Parathyroid adenoma (tissue), 2 donors: ENCODE results near the gene DNM2.

Experiments used
- H2AFZ ChIP-seq: fragments of 300-600 bp; sonication (generic); one replicate; pipeline ENCODE4 v1.7.0; 2017; ENCODE audit warnings: antibody characterized with exemption, mild to moderate bottlenecking
- H3K27ac ChIP-seq: fragments of 300-600 bp; sonication (generic); one replicate; pipeline ENCODE4 v1.7.0; 2017
- H3K27me3 ChIP-seq: fragments of 300-600 bp; sonication (generic); one replicate; pipeline ENCODE4 v1.7.0; 2017; ENCODE audit warnings: low read length; ENCODE audit not compliant: control insufficient read depth, insufficient read depth
- H3K36me3 ChIP-seq: fragments of 300-600 bp; sonication (generic); one replicate; pipeline ENCODE4 v1.7.0; 2017; ENCODE audit warnings: low read length; ENCODE audit not compliant: control insufficient read depth, insufficient read depth
- H3K4me1 ChIP-seq: fragments of 300-600 bp; sonication (generic); one replicate; pipeline ENCODE4 v1.7.0; 2017; ENCODE audit warnings: control low read depth
- H3K4me2 ChIP-seq: fragments of 300-600 bp; sonication (generic); one replicate; pipeline ENCODE4 v1.7.0; 2017; ENCODE audit warnings: low read length
- H3K4me3 ChIP-seq: fragments of 300-600 bp; sonication (generic); one replicate; pipeline ENCODE4 v1.7.0; 2017; ENCODE audit warnings: low read depth, low read length
- H3K79me2 ChIP-seq: fragments of 300-600 bp; sonication (generic); one replicate; pipeline ENCODE4 v1.7.0; 2017; ENCODE audit warnings: control low read depth
- H3K9ac ChIP-seq: fragments of 300-600 bp; sonication (generic); one replicate; pipeline ENCODE4 v1.7.0; 2017; ENCODE audit warnings: mild to moderate bottlenecking
- H3K9me3 ChIP-seq: fragments of 300-600 bp; sonication (generic); one replicate; pipeline ENCODE4 v1.7.0; 2017; ENCODE audit warnings: low read length; ENCODE audit not compliant: control insufficient read depth
- CTCF ChIP-seq: fragments of 300-600 bp; sonication (generic); IDR thresholded peaks from one replicate; pipeline ENCODE4 v1.7.0; 2017; ENCODE audit warnings: antibody characterized with exemption, mild to moderate bottlenecking
- donor health status: primary hyperparathyroidism.

The DNM2 gene

GRCh38 chr19:10760273-10760944 lies 42.5 kb downstream of the DNM2 start:
- Histone ChIP-seq H3K4me2 (no peak overlapping the region), H3K4me3 (no peak overlapping the region), H3K9me3 (no peaks in the 10 kb centered on the region), H3K79me2 (peaks cover 40% of the 10 kb centered on the region), H3K9ac (no peak overlapping the region), H3K27me3 (no peaks in the 10 kb centered on the region), H2AFZ (no peak overlapping the region), H3K4me1 (peaks cover 20% of the 10 kb centered on the region), H3K27ac (peak overlapping the region; percentile 36), H3K36me3 (no peaks in the 10 kb centered on the region)
- no peak for TF ChIP-seq CTCF

GRCh38 chr19:10761443-10762250 lies 43.8 kb downstream of the DNM2 start:
- no peak overlapping the region for H3K9ac ChIP-seq
- no peaks in the 10 kb centered on the region for H3K36me3 ChIP-seq
- H3K9me3 ChIP-seq, result no peaks in the 10 kb centered on the region
- no peak for TF ChIP-seq CTCF
- H3K4me1 ChIP-seq, result peaks cover 22% of the 10 kb centered on the region
- no peak overlapping the region for H3K4me3 ChIP-seq
- peaks cover 39% of the 10 kb centered on the region for H3K79me2 ChIP-seq
- H3K27me3 ChIP-seq, result no peaks in the 10 kb centered on the region
- no peak overlapping the region for H2AFZ ChIP-seq
- H3K4me2 ChIP-seq, result no peak overlapping the region
- peak overlapping the region; percentile 37 for H3K27ac ChIP-seq

- Histone ChIP-seq H3K36me3 (no peaks in the 10 kb centered on the region), H3K27me3 (no peaks in the 10 kb centered on the region), H3K4me1 (peaks cover 25% of the 10 kb centered on the region), H3K4me3 (no peak overlapping the region), H3K4me2 (no peak overlapping the region), H3K27ac (peak overlapping the region; percentile 37), H2AFZ (no peak overlapping the region), H3K79me2 (peaks cover 34% of the 10 kb centered on the region), H3K9ac (no peak overlapping the region), H3K9me3 (no peaks in the 10 kb centered on the region)
- no peak for TF ChIP-seq CTCF
Measured at GRCh38 chr19:10762656-10763055, 44.8 kb downstream of the DNM2 start.

GRCh38 chr19:10763411-10763810 lies 45.5 kb downstream of the DNM2 start:
- Histone ChIP-seq H3K9me3 (no peaks in the 10 kb centered on the region), H3K4me3 (no peak overlapping the region), H3K27me3 (no peaks in the 10 kb centered on the region), H2AFZ (no peak overlapping the region), H3K79me2 (peaks cover 39% of the 10 kb centered on the region), H3K4me1 (peaks cover 25% of the 10 kb centered on the region), H3K36me3 (no peaks in the 10 kb centered on the region), H3K9ac (no peak overlapping the region), H3K27ac (no peak overlapping the region), H3K4me2 (no peak overlapping the region)
- no peak for TF ChIP-seq CTCF
